A673 (cell line): ENCODE data around the gene ENTPD3. TPM values are rescaled to one million over a fixed set of nuclear protein-coding genes. Genes with fewer than 3 reads are reported as not detected.
A peak's percentile ranks its signal among the peaks of the same experiment; 100 is the strongest.

Source experiments
- BruUV-seq: library from RNA; stranded (reverse); fragments of 400-500 nt; replicated peaks from 2 replicates; lab custom pipeline; 2021; lab: Mats Ljungman, UMichigan
- CTCF ChIA-PET: fragments of 300-600 bp; sonication (Branson Sonifier 250); formaldehyde crosslinking; loops from one replicate; lab custom pipeline; 2022; ENCODE audit warnings: antibody characterized with exemption; lab: Charles Lee
- POLR2A ChIA-PET: fragments of 300-600 bp; sonication (Branson Sonifier 250); formaldehyde crosslinking; loops from one replicate; lab custom pipeline; 2022; ENCODE audit warnings: antibody characterized with exemption; ENCODE audit not compliant: low non-redundant PET; lab: Charles Lee
- DNase-seq: peaks from one replicate; pipeline ENCODE4 v3.0.0-alpha.2; 2015; ENCODE audit warnings: low spot score
- H3K27ac ChIP-seq: fragments of 200-600 bp; sonication (generic); 2 replicates; pipeline ENCODE4 v1.5.1; 2016; ENCODE audit warnings: mixed run types, low read depth, mild to moderate bottlenecking, mixed read lengths, antibody characterized with exemption, low read length; ENCODE audit not compliant: poor library complexity, severe bottlenecking
- H3K27me3 ChIP-seq: fragments of 200-600 bp; sonication (generic); replicated peaks from 2 replicates; pipeline ENCODE4 v1.6.1; 2017; ENCODE audit warnings: mixed run types, low read depth, mild to moderate bottlenecking, mixed read lengths, antibody characterized with exemption, low read length; ENCODE audit not compliant: insufficient read depth, poor library complexity
- H3K36me3 ChIP-seq: fragments of 200-600 bp; sonication (generic); 2 replicates; pipeline ENCODE4 v1.6.1; 2016; ENCODE audit warnings: mixed run types, mild to moderate bottlenecking, mixed read lengths, antibody characterized with exemption, low read length; ENCODE audit not compliant: insufficient read depth, poor library complexity, severe bottlenecking
- H3K4me1 ChIP-seq: fragments of 200-600 bp; sonication (generic); 2 replicates; pipeline ENCODE4 v1.6.1; 2017; ENCODE audit warnings: mixed run types, mild to moderate bottlenecking, mixed read lengths, antibody characterized with exemption, low read length; ENCODE audit not compliant: insufficient read depth, poor library complexity, severe bottlenecking
- H3K4me3 ChIP-seq: fragments of 200-600 bp; sonication (generic); 2 replicates; pipeline ENCODE4 v1.5.1; 2016; ENCODE audit warnings: low read depth, mixed run types, mild to moderate bottlenecking, mixed read lengths, low read length; ENCODE audit not compliant: poor library complexity, severe bottlenecking
- H3K9me3 ChIP-seq: fragments of 200-600 bp; sonication (generic); 2 replicates; pipeline ENCODE4 v1.6.1; 2016; ENCODE audit warnings: mixed run types, low read depth, mild to moderate bottlenecking, mixed read lengths, antibody characterized with exemption, low read length; ENCODE audit not compliant: poor library complexity, severe bottlenecking
- CTCF ChIP-seq: fragments of 300-800, 200-600 bp; sonication (generic); conservative IDR thresholded peaks from 2 replicates; pipeline ENCODE4 v1.5.1; 2017; ENCODE audit warnings: low read depth, mild to moderate bottlenecking, antibody characterized with exemption, low read length, moderate library complexity, mixed read lengths
- EZH2 ChIP-seq: fragments of 200-600 bp; sonication (generic); IDR thresholded peaks from 2 replicates; pipeline ENCODE4 v1.6.1; 2017; ENCODE audit warnings: borderline replicate concordance, low read depth, mild to moderate bottlenecking, mixed read lengths, antibody characterized with exemption, low read length; ENCODE audit not compliant: poor library complexity, severe bottlenecking
- intact Hi-C: fragments of 100-400 bp; cut with micrococcal nuclease; formaldehyde crosslinking; loops from one replicate; pipeline ENCODE4 v1.10.0; 2022; ENCODE audit not compliant: unreplicated experiment
- total RNA-seq: library from RNA; stranded (reverse); gene quantifications from 2 replicates; pipeline ENCODE4 v1.2.3, GENCODE V29; 2021

The ENTPD3 gene
- total RNA-seq, 1 experiment from 2014 or later: 0.54 TPM

- no peaks in the 10 kb centered on the region for H3K27me3 ChIP-seq
- no peaks in the 10 kb centered on the region for H3K4me1 ChIP-seq
- H3K9me3 ChIP-seq: no peaks in the 10 kb centered on the region
- BruUV-seq: no TSS peak
- H3K4me3 ChIP-seq: no peak overlapping the region
- no peak for DNase-seq
- ChIA-PET CTCF (no interaction called here), POLR2A (no interaction called here)
- H3K36me3 ChIP-seq: no peaks in the 10 kb centered on the region
- no peak overlapping the region for H3K27ac ChIP-seq
- TF ChIP-seq CTCF (no peak), EZH2 (no peak)
- intact Hi-C loops: no loop called here
Measured at GRCh38 chr3:40470701-40471100, 83.7 kb downstream of the ENTPD3 start.

GRCh38 chr3:40476478-40477470 lies 89.8 kb downstream of the ENTPD3 start, which contains the start of gene ZNF619:
ZNF619 (plus strand) TSS chr3:40477122; CDS start chr3:40477980, 858 bp downstream.
- Histone ChIP-seq H3K27me3 (no peaks in the 10 kb centered on the region), H3K27ac (peak within 1 kb of the TSS; percentile 80), H3K4me3 (peak within 1 kb of the TSS; percentile 74), H3K9me3 (no peaks in the 10 kb centered on the region), H3K4me1 (no peaks in the 10 kb centered on the region), H3K36me3 (no peaks in the 10 kb centered on the region)
- intact Hi-C loops: no loop called here
- no peak for TF ChIP-seq EZH2
- TF ChIP-seq CTCF: no peak
- CTCF ChIA-PET: no interaction called here
- POLR2A ChIA-PET: no interaction called here
- peak; percentile 58 for DNase-seq
- TSS peak; percentile 95 for BruUV-seq

DNA sequence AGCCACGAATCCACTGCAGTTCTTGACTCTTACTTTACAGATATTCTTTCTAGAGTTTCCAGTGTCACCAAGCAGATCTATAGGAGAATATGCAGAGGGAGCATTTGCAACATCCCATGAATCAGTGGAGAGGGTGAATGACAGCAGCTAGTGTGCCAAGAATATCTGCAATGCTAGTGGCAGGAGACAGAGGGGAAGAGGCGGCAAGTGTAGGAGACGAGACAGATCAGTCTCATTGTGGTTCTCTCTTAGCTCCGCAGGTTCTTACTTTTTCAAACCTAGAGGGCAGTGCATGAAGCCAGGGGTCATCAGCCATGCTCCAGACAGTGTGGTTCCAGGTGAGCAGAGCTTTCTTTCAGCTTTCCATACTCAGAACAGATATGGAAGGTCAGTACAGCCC lies 90.7 kb downstream of the ENTPD3 start:
- Histone ChIP-seq H3K9me3 (no peaks in the 10 kb centered on the region), H3K36me3 (no peaks in the 10 kb centered on the region), H3K4me3 (peak overlapping the region; percentile 74), H3K27ac (peak overlapping the region; percentile 80), H3K4me1 (no peaks in the 10 kb centered on the region), H3K27me3 (no peaks in the 10 kb centered on the region)
- no TSS peak for BruUV-seq
- POLR2A ChIA-PET: no interaction called here
- CTCF ChIA-PET: no interaction called here
- intact Hi-C loops: no loop called here
- TF ChIP-seq CTCF: no peak
- no peak for TF ChIP-seq EZH2
- no peak for DNase-seq

Other genes starting within 250 kb of the ENTPD3 start
- 32.1 and 34.4 TPM in 2 replicates for gene EIF1B, start 77.5 kb upstream of the ENTPD3 start, total RNA-seq
- gene RPL14, start 70.2 kb downstream of the ENTPD3 start, total RNA-seq: 980 and 1,046 TPM in 2 replicates
- gene ZNF619, start 89.9 kb downstream of the ENTPD3 start, total RNA-seq: 3.3 and 4.3 TPM in 2 replicates
- 6.0 and 7.9 TPM in 2 replicates for gene ZNF620, start 118.9 kb downstream of the ENTPD3 start, total RNA-seq
- 9.9 and 11.6 TPM in 2 replicates for gene ZNF621, start 137.8 kb downstream of the ENTPD3 start, total RNA-seq